Endothelial cell of umbilical vein (primary cell): ENCODE results near the gene SEMA3A. TPM values are rescaled to one million over a fixed set of nuclear protein-coding genes. Genes with fewer than 3 reads are reported as not detected.
"Not testable (repeated sequence)": the region's sequence is repeated elsewhere in the genome, so short reads cannot be mapped to it uniquely, and the experiment has no call there.

Source experiments
- BruUV-seq: library from RNA; stranded (reverse); fragments of 400-500 nt; replicated peaks from 2 replicates; lab custom pipeline; 2021; lab: Mats Ljungman, UMichigan
- CTCF ChIA-PET: fragments of 300-600, 350-600 bp; sonication (Branson Sonifier 250); formaldehyde crosslinking; loops from one replicate; lab custom pipeline; 2021; ENCODE audit warnings: antibody characterized with exemption, inconsistent platforms; lab: Charles Lee
- POLR2A ChIA-PET: fragments of 300-600, 350-600 bp; sonication (Branson Sonifier 250); formaldehyde crosslinking; loops from one replicate; lab custom pipeline; 2021; ENCODE audit warnings: antibody characterized with exemption, inconsistent platforms; lab: Charles Lee
- DNase-seq: peaks from one replicate; pipeline ENCODE4 v3.0.0-alpha.2; 2011; ENCODE audit warnings: low read depth, low spot score
- FAIRE-seq: peaks from 2 replicates; lab custom pipeline; 2011; peaks lifted over from hg19 to GRCh38; lab: Jason Lieb, UNC
- H2AFZ ChIP-seq: 2 replicates; pipeline ENCODE4 v1.6.0; 2012; ENCODE audit warnings: low read depth, low read length, control low read depth, inconsistent platforms
- H3K27ac ChIP-seq: 2 replicates; pipeline ENCODE4 v1.5.1; 2011; ENCODE audit warnings: low read depth, mild to moderate bottlenecking, control low read depth, low read length, moderate library complexity; ENCODE audit not compliant: insufficient read depth
- H3K27me3 ChIP-seq, 2 experiments: 2 replicates each; pipeline versions ENCODE4 v1.6.0 to v1.6.1; 2011; ENCODE audit warnings: low read length in 2 of 2, mixed read lengths in 1 of 2; ENCODE audit not compliant: control insufficient read depth in 2 of 2, insufficient read depth in 2 of 2
- H3K36me3 ChIP-seq, 2 experiments: 2 replicates in 1 of 2; 3 replicates in 1 of 2; pipeline ENCODE4 v1.5.1; 2011; ENCODE audit warnings: low read length in 2 of 2, mild to moderate bottlenecking in 1 of 2, moderate library complexity in 1 of 2; ENCODE audit not compliant: control insufficient read depth in 2 of 2, insufficient read depth in 2 of 2; ENCODE audit errors: extremely low read depth in 1 of 2
- H3K4me1 ChIP-seq: 3 replicates; pipeline ENCODE4 v1.5.1; 2011; ENCODE audit warnings: mild to moderate bottlenecking, low read length; ENCODE audit not compliant: control insufficient read depth, insufficient read depth; ENCODE audit errors: extremely low read depth
- H3K4me2 ChIP-seq: 2 replicates; pipeline ENCODE4 v1.6.1; 2011; ENCODE audit warnings: low read length, control low read depth, mixed read lengths; ENCODE audit not compliant: insufficient read depth
- H3K4me3 ChIP-seq, 3 experiments: fragments of 200-600 bp in 1 of 3; sonication (generic), shearing (Covaris generic) in 1 of 3; replicated peaks in 1 of 3; 2 replicates each; pipeline ENCODE4 v1.5.1; 2011 to 2016; ENCODE audit warnings: control low read depth in 3 of 3, low read length in 3 of 3, mild to moderate bottlenecking in 2 of 3, inconsistent platforms in 1 of 3, low read depth in 1 of 3, moderate library complexity in 1 of 3; ENCODE audit not compliant: insufficient read depth in 1 of 3
- H3K79me2 ChIP-seq: 2 replicates; pipeline ENCODE4 v1.6.0; 2012; ENCODE audit warnings: low read length, inconsistent platforms; ENCODE audit not compliant: control insufficient read depth, insufficient read depth
- H3K9ac ChIP-seq: replicated peaks from 2 replicates; pipeline ENCODE3; 2011; ENCODE audit warnings: low read length, control low read depth; ENCODE audit not compliant: insufficient read depth; ENCODE audit errors: extremely low read depth
- H3K9me1 ChIP-seq: replicated peaks from 3 replicates; pipeline ENCODE4 v1.6.0; 2011; ENCODE audit warnings: mild to moderate bottlenecking, low read length; ENCODE audit not compliant: control insufficient read depth, insufficient read depth; ENCODE audit errors: extremely low read depth
- H3K9me3 ChIP-seq: replicated peaks from 2 replicates; pipeline ENCODE4 v1.5.1; 2012; ENCODE audit warnings: low read length, inconsistent platforms; ENCODE audit not compliant: control insufficient read depth, insufficient read depth
- H4K20me1 ChIP-seq: replicated peaks from 2 replicates; pipeline ENCODE3; 2011; ENCODE audit warnings: mild to moderate bottlenecking, low read length; ENCODE audit not compliant: control insufficient read depth, insufficient read depth; ENCODE audit errors: extremely low read depth
- CTCF ChIP-seq, 2 donors: IDR thresholded peaks; 1 replicate in 1 of 2; 2 replicates in 1 of 2; pipeline ENCODE4 v1.5.1; 2011; ENCODE audit warnings: low read length in 2 of 2, mild to moderate bottlenecking in 2 of 2, moderate library complexity in 2 of 2, control low read depth in 1 of 2, inconsistent platforms in 1 of 2, low read depth in 1 of 2; ENCODE audit not compliant: insufficient read depth in 1 of 2; ENCODE audit errors: extremely low read depth in 1 of 2
- EZH2 ChIP-seq: IDR thresholded peaks from 2 replicates; pipeline ENCODE4 v1.6.1; 2012; ENCODE audit warnings: borderline replicate concordance, low read depth, mild to moderate bottlenecking, moderate library complexity, low read length, inconsistent platforms; ENCODE audit not compliant: severe bottlenecking
- FOS ChIP-seq: IDR thresholded peaks from 2 replicates; pipeline ENCODE4 v1.6.1; 2011; ENCODE audit warnings: mild to moderate bottlenecking, low read length, moderate library complexity, borderline replicate concordance; ENCODE audit not compliant: insufficient read depth
- GATA2 ChIP-seq: IDR thresholded peaks from 2 replicates; pipeline ENCODE4 v1.7.0; 2011; ENCODE audit warnings: low read depth, mild to moderate bottlenecking, moderate library complexity, mixed read lengths, low read length; ENCODE audit not compliant: insufficient read length, insufficient read depth
- JUN ChIP-seq: IDR thresholded peaks from 2 replicates; pipeline ENCODE4 v1.6.1; 2011; ENCODE audit warnings: borderline replicate concordance, low read depth; ENCODE audit not compliant: insufficient read length, insufficient read depth
- MAX ChIP-seq: IDR thresholded peaks from 2 replicates; pipeline ENCODE4 v1.6.1; 2011; ENCODE audit not compliant: insufficient read depth, insufficient read length
- MYC ChIP-seq: IDR thresholded peaks from one replicate; pipeline ENCODE4 v1.6.1; 2011; ENCODE audit warnings: mild to moderate bottlenecking, low read depth, low read length
- POLR2A ChIP-seq: IDR thresholded peaks from 2 replicates; pipeline ENCODE4 v1.6.1; 2012; ENCODE audit warnings: low read depth, mild to moderate bottlenecking, control low read depth, low read length
- POLR2AphosphoS5 ChIP-seq: IDR thresholded peaks from 2 replicates; pipeline ENCODE4 v1.6.1; 2012; ENCODE audit warnings: low read depth, mild to moderate bottlenecking, control low read depth, low read length, moderate library complexity; ENCODE audit not compliant: insufficient read depth
- dilution Hi-C: fragments of 300-500 bp; cut with MboI; formaldehyde crosslinking; loops from one replicate; pipeline ENCODE4 v1.15.0; 2019; ENCODE audit warnings: low sequenced_read_pairs; ENCODE audit not compliant: extremely low pct_ligation_motif_present
- intact Hi-C: fragments of 100-400 bp; cut with micrococcal nuclease; formaldehyde crosslinking; loops from one replicate; pipeline ENCODE4 v1.10.0; 2022
- polyA plus RNA-seq, 4 experiments: library from polyadenylated mRNA; depleted of rRNA in 3 of 4; stranded (reverse) in 3 of 4; unstranded in 1 of 4; fragments of >200 nt; gene quantifications; 2 replicates each; pipeline versions ENCODE4 v1.2.1 to v1.2.3, GENCODE V29; 2011 to 2012; ENCODE audit warnings: missing spikeins in 1 of 4
- total RNA-seq: library from RNA; stranded (reverse); gene quantifications from 2 replicates; pipeline ENCODE4 v1.2.3, GENCODE V29; 2021

SEMA3A gene
- total and polyA plus RNA-seq, 2 donors (not counting 3 experiments of a cell fraction or from before 2014, with no cell fraction given) = 0.68 to 1.2 TPM

GRCh38 chr7:84216472-84216871 lies 21.9 kb upstream of the SEMA3A start:
- POLR2A ChIA-PET = no interaction called here
- no peak overlapping the region for H3K4me2 ChIP-seq
- intact Hi-C loops = no loop called here

GRCh38 chr7:84214757-84215156 lies 20.2 kb upstream of the SEMA3A start:
- dilution Hi-C loops, POLR2A ChIA-PET, H3K36me3 ChIP-seq, H3K79me2 ChIP-seq, H3K27ac ChIP-seq, CTCF ChIA-PET, H3K9ac ChIP-seq, H3K9me3 ChIP-seq, DNase-seq, H4K20me1 ChIP-seq, intact Hi-C loops, BruUV-seq, H3K4me1 ChIP-seq, H2AFZ ChIP-seq, H3K4me3 ChIP-seq, FAIRE-seq, H3K4me2 ChIP-seq, H3K27me3 ChIP-seq, H3K9me1 ChIP-seq: not testable (repeated sequence)

More at GRCh38 chr7:84216472-84216871, 21.9 kb upstream of the SEMA3A start:
- no peak for DNase-seq
- dilution Hi-C loops = no loop called here
- H3K4me3 ChIP-seq = no peak overlapping the region
- H3K4me1 ChIP-seq = peaks cover 4% of the 10 kb centered on the region
- FAIRE-seq = no peak
- no peak overlapping the region for H3K9ac ChIP-seq
- no peak overlapping the region for H2AFZ ChIP-seq
- H3K9me3 ChIP-seq = peaks cover 2% of the 10 kb centered on the region
- H3K27me3 ChIP-seq = no peaks in the 10 kb centered on the region
- TF ChIP-seq EZH2 (no peak), MAX (no peak), GATA2 (no peak), POLR2AphosphoS5 (no peak), MYC (no peak), FOS (no peak), CTCF (IDR thresholded peaks at IDR 0.05; ENCODE audit: extremely low read depth in 1 of 2, insufficient read depth in 1 of 2, low read depth in 1 of 2, low read length in 2 of 2) (no peak), POLR2A (no peak), JUN (no peak)
- H3K27ac ChIP-seq = no peak overlapping the region
- H3K9me1 ChIP-seq = no peaks in the 10 kb centered on the region
- no peaks in the 10 kb centered on the region for H3K79me2 ChIP-seq
- H3K36me3 ChIP-seq = no peaks in the 10 kb centered on the region
- BruUV-seq = no TSS peak
- CTCF ChIA-PET = interaction anchor here (1.1 kb wide), 1 partner anchor 23 kb away, joined by 3 read pairs; no protein-coding TSS in a partner anchor
- no peaks in the 10 kb centered on the region for H4K20me1 ChIP-seq
